ENCODE measurements around the gene DLGAP1. TPM values are rescaled to one million over a fixed set of nuclear protein-coding genes. Genes with fewer than 3 reads are reported as not detected.

The DLGAP1 gene
- total RNA-seq, 1 donor from 2014 or later: 18.5 TPM

DNA sequence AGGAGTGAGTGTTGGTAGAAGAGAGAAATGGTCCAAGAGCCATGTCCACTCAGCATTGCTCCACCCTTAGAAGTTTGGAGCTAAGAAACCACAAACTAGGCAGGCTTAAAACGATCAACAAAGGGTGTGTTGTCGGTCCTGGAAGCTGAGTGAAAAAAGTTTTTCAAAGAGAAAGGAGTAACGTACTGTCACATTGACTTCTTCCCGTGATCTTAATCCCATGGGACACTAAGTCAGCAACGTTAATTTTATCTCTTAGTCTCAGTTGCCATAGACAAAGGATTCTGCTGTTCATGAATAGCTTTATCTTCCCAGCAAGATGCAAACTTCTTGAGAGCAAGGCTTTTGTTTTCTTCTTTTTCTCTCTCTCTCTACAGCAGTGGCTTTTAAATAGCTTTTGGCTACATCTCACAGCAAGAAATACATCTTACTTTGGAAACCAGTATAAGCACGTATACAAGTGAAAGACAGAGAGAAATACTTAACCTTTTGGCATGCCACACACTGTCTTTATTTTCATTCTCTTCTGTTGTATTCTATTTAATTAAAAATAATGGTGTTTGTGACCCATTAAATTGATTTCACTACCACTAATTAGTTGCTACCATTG lies 627.8 kb downstream of the DLGAP1 start:
- Mint-ChIP-seq H3K27me3 (ENCODE audit: insufficient read depth, low read depth) (peaks cover 2% of the 10 kb centered on the region), H3K4me3 (no peak overlapping the region), H3K27ac (peak overlapping the region; percentile 67), H3K9me3 (peaks cover 3% of the 10 kb centered on the region), H3K36me3 (peaks cover 3% of the 10 kb centered on the region), H3K4me1 (peaks cover 23% of the 10 kb centered on the region)
- no peaks in the 10 kb centered on the region for H3K9me3 ChIP-seq (ENCODE audit: low read depth)
- H3K27me3 ChIP-seq: no peaks in the 10 kb centered on the region
- TF ChIP-seq EZH2phosphoT487 (IDR thresholded peaks at IDR 0.05): peak; percentile 66
- TF ChIP-seq, protein P1, sequence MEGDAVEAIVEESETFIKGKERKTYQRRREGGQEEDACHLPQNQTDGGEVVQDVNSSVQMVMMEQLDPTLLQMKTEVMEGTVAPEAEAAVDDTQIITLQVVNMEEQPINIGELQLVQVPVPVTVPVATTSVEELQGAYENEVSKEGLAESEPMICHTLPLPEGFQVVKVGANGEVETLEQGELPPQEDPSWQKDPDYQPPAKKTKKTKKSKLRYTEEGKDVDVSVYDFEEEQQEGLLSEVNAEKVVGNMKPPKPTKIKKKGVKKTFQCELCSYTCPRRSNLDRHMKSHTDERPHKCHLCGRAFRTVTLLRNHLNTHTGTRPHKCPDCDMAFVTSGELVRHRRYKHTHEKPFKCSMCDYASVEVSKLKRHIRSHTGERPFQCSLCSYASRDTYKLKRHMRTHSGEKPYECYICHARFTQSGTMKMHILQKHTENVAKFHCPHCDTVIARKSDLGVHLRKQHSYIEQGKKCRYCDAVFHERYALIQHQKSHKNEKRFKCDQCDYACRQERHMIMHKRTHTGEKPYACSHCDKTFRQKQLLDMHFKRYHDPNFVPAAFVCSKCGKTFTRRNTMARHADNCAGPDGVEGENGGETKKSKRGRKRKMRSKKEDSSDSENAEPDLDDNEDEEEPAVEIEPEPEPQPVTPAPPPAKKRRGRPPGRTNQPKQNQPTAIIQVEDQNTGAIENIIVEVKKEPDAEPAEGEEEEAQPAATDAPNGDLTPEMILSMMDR (IDR thresholded peaks at IDR 0.05): no peak
- peak overlapping the region; percentile 13 for H3K4me3 ChIP-seq
- no peaks in the 10 kb centered on the region for H3K79me2 ChIP-seq (ENCODE audit: low read depth)
- H3K9ac ChIP-seq: no peak overlapping the region
- no peak overlapping the region for H2AFZ ChIP-seq (replicated peaks)
- H3K4me1 ChIP-seq: peaks cover 30% of the 10 kb centered on the region
- peak overlapping the region; percentile 96 for H3K27ac ChIP-seq
- peak overlapping the region; percentile 63 for H3K4me2 ChIP-seq
- peaks cover 7% of the 10 kb centered on the region for H3K36me3 ChIP-seq
- no peaks in the 10 kb centered on the region for H4K20me1 ChIP-seq (ENCODE audit: low read depth)
- peaks cover 36% of the 10 kb centered on the region for H3F3A ChIP-seq (ENCODE audit: low read depth)
- peak; percentile 70 for DNase-seq (ENCODE audit: low spot score)

DNA sequence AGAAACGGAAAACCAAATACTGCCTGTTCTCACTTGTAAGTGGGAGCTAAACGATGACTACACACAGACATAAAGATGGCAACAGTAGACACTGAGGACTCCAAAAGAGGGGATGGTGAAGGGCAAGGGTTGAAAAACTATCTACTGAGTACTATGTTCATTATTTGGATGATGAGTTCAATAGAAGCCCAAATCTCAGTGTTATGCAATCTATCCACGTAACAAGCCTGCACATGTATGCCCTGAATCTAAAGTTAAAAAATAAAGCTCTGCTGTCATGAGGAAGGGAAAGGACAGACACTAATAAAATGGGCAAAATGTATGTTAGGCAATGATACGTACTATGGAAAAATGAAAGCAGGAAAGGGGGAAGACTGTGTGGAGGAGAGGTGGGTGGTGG lies 629.1 kb downstream of the DLGAP1 start:
- TF ChIP-seq, protein P1 (IDR thresholded peaks at IDR 0.05): no peak
- TF ChIP-seq EZH2phosphoT487 (IDR thresholded peaks at IDR 0.05) (no peak), EZH2 (IDR thresholded peaks at IDR 0.05) (no peak)
- Histone ChIP-seq H3K36me3 (peaks cover 7% of the 10 kb centered on the region), H3K79me2 (ENCODE audit: low read depth) (no peaks in the 10 kb centered on the region), H3K9ac (no peak overlapping the region), H3K27me3 (no peaks in the 10 kb centered on the region), H3K9me3 (ENCODE audit: low read depth) (no peaks in the 10 kb centered on the region), H3K4me3 (no peak overlapping the region), H3F3A (ENCODE audit: low read depth) (peaks cover 43% of the 10 kb centered on the region), H2AFZ (replicated peaks) (no peak overlapping the region), H4K20me1 (ENCODE audit: low read depth) (no peaks in the 10 kb centered on the region), H3K4me1 (peaks cover 38% of the 10 kb centered on the region), H3K27ac (no peak overlapping the region), H3K4me2 (no peak overlapping the region)
- Mint-ChIP-seq H3K4me1 (peaks cover 31% of the 10 kb centered on the region), H3K9me3 (peaks cover 3% of the 10 kb centered on the region), H3K27ac (no peak overlapping the region), H3K4me3 (no peak overlapping the region), H3K36me3 (peaks cover 3% of the 10 kb centered on the region), H3K27me3 (ENCODE audit: insufficient read depth, low read depth) (peaks cover 2% of the 10 kb centered on the region)
- no peak for DNase-seq (ENCODE audit: low spot score)

DNA sequence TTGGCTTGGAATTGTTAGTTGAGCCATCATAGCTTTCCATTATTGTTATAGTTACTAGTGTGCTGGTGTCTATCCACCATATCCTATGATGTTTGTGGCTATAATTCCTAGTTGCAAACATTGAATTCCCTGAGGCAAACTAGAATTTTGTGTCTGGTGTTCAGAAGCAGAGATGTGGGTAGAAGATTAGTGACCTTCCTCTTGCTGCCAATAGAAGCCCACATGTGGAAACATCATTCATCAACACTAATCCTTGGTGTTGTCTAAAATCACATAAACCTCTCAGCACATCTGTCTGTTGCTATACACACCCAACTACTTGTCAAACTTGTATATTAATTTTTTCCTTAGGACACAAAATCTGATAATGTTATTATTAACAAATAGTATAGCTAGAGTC lies 631.0 kb downstream of the DLGAP1 start:
- Histone ChIP-seq H3K4me2 (no peak overlapping the region), H3K9me3 (ENCODE audit: low read depth) (no peaks in the 10 kb centered on the region), H3K79me2 (ENCODE audit: low read depth) (no peaks in the 10 kb centered on the region), H4K20me1 (ENCODE audit: low read depth) (no peaks in the 10 kb centered on the region), H3K27me3 (no peaks in the 10 kb centered on the region), H3K27ac (no peak overlapping the region), H3K9ac (no peak overlapping the region), H3F3A (ENCODE audit: low read depth) (peaks cover 39% of the 10 kb centered on the region), H3K4me3 (no peak overlapping the region), H2AFZ (replicated peaks) (no peak overlapping the region), H3K36me3 (peaks cover 7% of the 10 kb centered on the region), H3K4me1 (peaks cover 53% of the 10 kb centered on the region)
- DNase-seq (ENCODE audit: low spot score): no peak
- Mint-ChIP-seq H3K27ac (no peak overlapping the region), H3K4me3 (no peak overlapping the region), H3K9me3 (peaks cover 3% of the 10 kb centered on the region), H3K27me3 (ENCODE audit: insufficient read depth, low read depth) (no peaks in the 10 kb centered on the region), H3K4me1 (peaks cover 39% of the 10 kb centered on the region), H3K36me3 (peaks cover 3% of the 10 kb centered on the region)
- no peak for TF ChIP-seq EZH2 (IDR thresholded peaks at IDR 0.05)
- TF ChIP-seq EZH2phosphoT487 (IDR thresholded peaks at IDR 0.05): no peak
- TF ChIP-seq, protein P1 (IDR thresholded peaks at IDR 0.05): no peak
